HG03045 (cell line): ENCODE results near the gene IL12RB1.

Source experiments
- ATAC-seq: cut with Tn5 transposase; IDR thresholded peaks from one replicate; pipeline ENCODE4 v1.9.1; 2021; ENCODE audit warnings: mild to moderate bottlenecking, moderate library complexity; ENCODE audit not compliant: unreplicated experiment

The IL12RB1 gene

GRCh38 chr19:18086590-18087138 lies at the start of gene IL12RB1:
IL12RB1 (minus strand) TSS chr19:18086934; CDS start chr19:18086823, 111 bp downstream.
- ATAC-seq, result no peak

GRCh38 chr19:18135712-18136584 lies 49.2 kb upstream of the IL12RB1 start:
- no peak for ATAC-seq

- ATAC-seq, result no peak
Measured at GRCh38 chr19:18131841-18132596, 45.3 kb upstream of the IL12RB1 start.

- ATAC-seq, result no peak
Measured at GRCh38 chr19:18130523-18131242, 43.9 kb upstream of the IL12RB1 start.

DNA sequence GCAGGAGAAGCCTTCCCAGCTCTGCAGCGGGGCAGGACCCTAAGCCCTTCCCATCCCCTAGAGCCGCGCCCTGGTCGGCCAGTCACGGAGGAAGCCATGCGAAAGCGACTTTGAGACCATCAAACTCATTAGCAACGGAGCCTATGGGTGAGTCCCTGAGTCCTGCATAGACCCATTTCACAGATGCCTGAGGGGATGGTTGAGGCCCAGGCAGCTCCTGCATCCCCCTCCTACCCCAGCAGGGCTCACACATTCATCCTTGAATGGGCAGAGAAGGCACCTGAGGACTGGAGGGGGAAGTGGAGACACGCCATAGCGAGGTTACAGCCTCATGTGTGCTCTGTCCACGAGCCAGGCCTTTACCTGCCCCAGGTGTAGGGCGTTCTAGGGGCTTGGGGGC lies 42.1 kb upstream of the IL12RB1 start:
- ATAC-seq, result no peak

DNA sequence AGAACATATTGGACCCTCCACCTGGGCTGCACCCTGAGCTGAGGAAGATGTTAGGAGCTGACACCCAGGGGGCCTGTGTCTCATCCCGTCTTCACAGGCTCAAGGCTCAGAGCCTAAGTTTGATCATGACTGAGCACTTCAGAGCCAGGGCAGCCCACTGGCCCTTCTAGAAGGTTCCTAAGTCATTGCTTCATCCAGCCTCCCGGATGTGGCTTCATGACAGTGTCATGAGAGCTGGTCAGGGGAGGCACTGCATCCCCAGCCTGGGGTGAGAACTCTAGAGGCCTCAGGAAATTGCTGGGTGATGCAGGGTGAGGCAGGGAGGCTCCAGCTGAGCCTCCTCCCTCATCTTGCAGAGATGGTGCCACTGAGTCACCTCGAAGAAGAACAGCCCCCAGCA lies 41.3 kb upstream of the IL12RB1 start:
- ATAC-seq, result no peak

- ATAC-seq, result no peak
Measured at GRCh38 chr19:18126097-18126496, 39.4 kb upstream of the IL12RB1 start.

- ATAC-seq, result no peak
Measured at GRCh38 chr19:18123819-18124218, 37.1 kb upstream of the IL12RB1 start.

- ATAC-seq, result no peak
Measured at GRCh38 chr19:18122860-18123795, 36.4 kb upstream of the IL12RB1 start.

GRCh38 chr19:18122424-18122823 lies 35.7 kb upstream of the IL12RB1 start:
- no peak for ATAC-seq

DNA sequence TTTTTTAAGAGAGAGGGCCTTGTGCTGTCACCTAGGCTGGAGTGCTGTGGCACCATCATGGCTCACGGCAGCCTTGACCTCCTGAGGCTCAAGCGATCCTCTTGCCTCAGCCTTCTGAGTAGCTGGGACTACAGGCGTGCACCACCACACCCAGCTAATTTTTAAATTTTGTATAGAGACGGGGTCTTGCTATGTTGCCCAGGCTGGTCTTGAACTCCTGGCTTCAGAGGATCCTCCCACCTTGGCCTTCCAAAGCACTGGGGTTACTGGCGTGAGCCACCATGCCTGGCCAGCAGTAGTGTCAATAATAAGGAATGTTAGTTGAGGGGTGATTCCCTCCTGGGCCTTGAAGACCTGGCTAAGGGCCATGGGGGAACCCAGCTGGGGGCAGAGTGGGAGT lies 34.4 kb upstream of the IL12RB1 start:
- no peak for ATAC-seq

DNA sequence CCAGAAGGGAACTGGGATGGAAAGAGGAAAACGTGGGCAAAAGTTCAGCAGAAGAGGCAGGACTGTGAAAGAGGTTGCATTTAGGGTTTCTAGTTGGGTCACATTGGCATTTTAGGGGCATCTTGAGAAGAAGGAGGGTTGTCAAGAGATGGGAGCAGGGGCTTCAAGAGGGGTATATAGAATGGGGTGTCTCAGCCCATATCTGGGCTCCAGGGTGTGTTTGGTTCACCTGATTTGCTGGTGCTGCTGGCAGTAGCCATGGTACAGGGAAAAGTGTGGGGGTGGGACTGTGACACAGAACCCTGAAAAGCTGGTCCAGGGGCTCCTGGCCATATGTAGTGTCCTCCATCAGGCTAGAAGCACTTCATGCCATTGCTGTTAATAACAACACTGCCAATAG lies 33.4 kb upstream of the IL12RB1 start:
- ATAC-seq, result no peak

- no peak for ATAC-seq
Measured at GRCh38 chr19:18119717-18120105, 33.0 kb upstream of the IL12RB1 start.

DNA sequence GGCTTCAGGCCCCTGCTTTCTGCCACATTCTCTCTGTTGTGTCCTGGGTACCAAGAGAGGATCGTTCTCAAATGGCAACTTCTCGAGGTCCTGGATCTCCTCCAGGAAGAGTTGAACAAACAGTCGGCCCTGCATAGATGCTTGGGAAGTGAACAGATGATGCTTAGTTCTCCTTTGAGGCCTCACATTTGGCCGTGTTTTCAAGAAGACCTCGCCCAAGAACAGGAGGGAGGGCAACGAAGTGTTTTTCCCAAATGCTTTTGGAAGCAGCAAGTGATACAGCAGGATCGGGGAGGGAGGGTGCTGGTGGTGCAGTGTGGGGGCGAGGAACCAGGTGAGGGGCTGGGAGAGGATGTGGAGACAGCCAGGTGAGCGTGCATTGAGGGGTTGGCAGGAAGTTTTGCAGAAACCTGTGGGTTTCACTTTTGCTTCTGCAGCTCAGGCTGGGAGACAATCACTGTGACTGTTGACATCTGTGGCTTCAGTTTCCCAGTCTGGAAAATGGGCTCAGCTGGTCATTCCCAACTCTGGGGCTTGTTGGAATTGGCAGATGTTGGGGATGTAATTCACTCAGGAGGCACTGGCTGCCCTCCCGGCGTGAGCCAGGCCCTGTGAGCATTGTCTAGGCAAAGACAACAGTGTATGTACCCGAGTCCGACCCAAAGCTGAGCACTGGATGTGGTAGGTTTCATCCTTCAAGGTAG lies 32.4 kb upstream of the IL12RB1 start:
- no peak for ATAC-seq

GRCh38 chr19:18118420-18119012 lies 31.8 kb upstream of the IL12RB1 start:
- ATAC-seq, result no peak

GRCh38 chr19:18117692-18118378 lies 31.1 kb upstream of the IL12RB1 start:
- ATAC-seq, result peak; percentile 83

DNA sequence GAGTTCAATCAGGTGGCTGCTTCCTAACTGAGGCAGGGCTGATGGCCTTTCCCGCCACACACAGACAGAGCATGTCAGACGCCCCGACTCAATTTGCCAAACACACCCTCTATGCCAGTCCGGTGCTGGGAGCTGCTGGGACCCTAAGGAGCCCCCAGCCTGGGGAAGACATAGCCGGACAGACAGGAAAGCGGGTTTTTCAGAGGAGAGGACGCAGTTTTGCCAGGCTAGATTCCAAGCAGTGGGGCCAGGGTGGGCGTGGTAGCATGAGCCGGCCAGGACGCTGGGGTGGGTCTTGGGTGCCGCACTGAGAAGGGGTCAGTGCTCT lies 30.6 kb upstream of the IL12RB1 start:
- ATAC-seq, result no peak

DNA sequence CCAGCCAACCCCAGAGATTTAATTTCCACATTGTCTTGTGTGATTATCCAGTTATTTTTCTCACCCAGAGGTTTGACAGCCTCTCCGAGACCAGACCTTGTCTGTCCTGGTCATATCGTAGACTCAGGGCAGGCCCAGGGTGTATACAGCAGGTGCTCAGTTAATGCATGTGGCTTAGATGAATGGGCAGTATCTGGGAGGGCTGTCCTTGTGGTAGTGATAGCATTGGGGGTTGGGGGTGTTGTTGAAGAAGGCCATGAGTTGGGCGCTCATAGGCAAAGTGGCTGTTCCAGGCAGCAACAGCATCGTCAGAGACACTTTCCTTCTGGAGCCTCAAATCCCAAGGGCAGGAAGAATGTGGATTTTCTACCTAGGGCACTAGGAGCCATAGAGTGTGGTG lies 27.7 kb upstream of the IL12RB1 start:
- ATAC-seq, result no peak

DNA sequence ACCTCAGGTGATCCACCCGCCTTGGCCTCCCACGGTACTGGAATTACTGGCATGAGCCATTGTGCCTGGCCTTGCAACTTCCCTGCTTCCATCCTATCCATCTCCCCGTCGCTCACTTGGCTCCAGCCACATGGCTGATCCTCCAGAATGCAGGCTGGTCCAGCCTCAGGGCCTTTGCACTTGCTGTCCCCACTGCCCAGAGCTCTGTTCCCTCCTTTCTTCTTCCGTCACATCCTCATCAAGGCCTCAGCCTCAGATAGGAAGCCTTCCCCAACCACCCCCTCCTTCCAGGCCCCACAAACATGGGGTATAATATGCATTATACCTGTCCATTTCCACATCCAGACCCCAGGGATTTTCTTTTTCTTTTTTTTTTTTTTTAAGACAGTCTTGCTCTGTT lies 27.1 kb upstream of the IL12RB1 start:
- ATAC-seq, result no peak
